HL-60 (cell line): ENCODE measurements around the gene ZGLP1.
A peak's percentile ranks its signal among the peaks of the same experiment; 100 is the strongest.
"Not testable (repeated sequence)": the region's sequence is repeated elsewhere in the genome, so short reads cannot be mapped to it uniquely, and the experiment has no call there.

Source experiments
- DNase-seq, 2 experiments: peaks; one replicate each; pipeline ENCODE4 v3.0.0-alpha.2; 2010 to 2020; ENCODE audit warnings: low read depth in 1 of 2, low spot score in 1 of 2
- H3K27ac ChIP-seq: fragments of 250-450 bp; sonication (Bioruptor Pico); replicated peaks from 2 replicates; pipeline ENCODE4 v1.5.1; 2020; ENCODE audit warnings: mild to moderate bottlenecking, moderate library complexity
- H3K27me3 ChIP-seq: fragments of 250-450 bp; sonication (Bioruptor Pico); 2 replicates; pipeline ENCODE4 v1.5.1; 2021; ENCODE audit warnings: mild to moderate bottlenecking, moderate library complexity; ENCODE audit not compliant: insufficient read depth, poor library complexity, severe bottlenecking
- H3K4me3 ChIP-seq: replicated peaks from 2 replicates; pipeline ENCODE4 v1.5.1; 2011; ENCODE audit warnings: mild to moderate bottlenecking, control low read depth, low read length; ENCODE audit not compliant: insufficient read depth
- GABPA ChIP-seq: IDR thresholded peaks from 2 replicates; pipeline ENCODE4 v1.6.1; 2012; ENCODE audit warnings: low read depth
- POLR2AphosphoS5 ChIP-seq: IDR thresholded peaks from 2 replicates; pipeline ENCODE4 v1.6.1; 2012; ENCODE audit warnings: low read depth
- SPI1 ChIP-seq: IDR thresholded peaks from 2 replicates; pipeline ENCODE4 v1.6.1; 2012; ENCODE audit warnings: low read depth, mild to moderate bottlenecking, borderline replicate concordance
- TF ChIP-seq, protein P1 (sequence below): IDR thresholded peaks from one replicate; pipeline ENCODE4 v1.5.1; 2011; ENCODE audit warnings: low read length, control low read depth, inconsistent platforms; ENCODE audit not compliant: insufficient read depth
- TF ChIP-seq, protein P2 (sequence below): IDR thresholded peaks from 2 replicates; pipeline ENCODE4 v1.6.1; 2012; ENCODE audit warnings: low read depth; ENCODE audit not compliant: insufficient replicate concordance

The ZGLP1 gene

DNA sequence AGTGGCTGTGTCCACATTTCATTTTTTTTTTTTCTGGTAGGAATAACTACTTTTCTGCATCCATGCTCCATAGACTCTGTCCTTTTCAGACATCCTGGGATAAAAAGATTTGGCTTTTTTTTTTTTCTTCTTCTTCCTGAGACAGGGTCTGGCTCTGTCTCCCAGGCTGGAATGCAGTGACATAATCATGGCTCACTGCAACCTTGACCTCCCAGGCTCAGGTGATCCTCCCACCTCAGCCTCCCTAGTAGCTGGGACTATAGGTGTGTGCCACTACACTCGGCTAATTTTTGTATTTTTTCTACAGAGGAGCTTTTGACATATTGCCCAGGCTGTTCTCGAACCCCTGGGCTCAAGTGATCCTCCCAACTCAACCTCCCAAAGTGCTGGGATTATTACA is 33.9 kb upstream of the ZGLP1 start:
- Histone ChIP-seq H3K27ac (no peak overlapping the region), H3K27me3 (no peaks in the 10 kb centered on the region), H3K4me3 (no peak overlapping the region)
- DNase-seq = no peak
- TF ChIP-seq SPI1 = no peak
- TF ChIP-seq, protein P1, sequence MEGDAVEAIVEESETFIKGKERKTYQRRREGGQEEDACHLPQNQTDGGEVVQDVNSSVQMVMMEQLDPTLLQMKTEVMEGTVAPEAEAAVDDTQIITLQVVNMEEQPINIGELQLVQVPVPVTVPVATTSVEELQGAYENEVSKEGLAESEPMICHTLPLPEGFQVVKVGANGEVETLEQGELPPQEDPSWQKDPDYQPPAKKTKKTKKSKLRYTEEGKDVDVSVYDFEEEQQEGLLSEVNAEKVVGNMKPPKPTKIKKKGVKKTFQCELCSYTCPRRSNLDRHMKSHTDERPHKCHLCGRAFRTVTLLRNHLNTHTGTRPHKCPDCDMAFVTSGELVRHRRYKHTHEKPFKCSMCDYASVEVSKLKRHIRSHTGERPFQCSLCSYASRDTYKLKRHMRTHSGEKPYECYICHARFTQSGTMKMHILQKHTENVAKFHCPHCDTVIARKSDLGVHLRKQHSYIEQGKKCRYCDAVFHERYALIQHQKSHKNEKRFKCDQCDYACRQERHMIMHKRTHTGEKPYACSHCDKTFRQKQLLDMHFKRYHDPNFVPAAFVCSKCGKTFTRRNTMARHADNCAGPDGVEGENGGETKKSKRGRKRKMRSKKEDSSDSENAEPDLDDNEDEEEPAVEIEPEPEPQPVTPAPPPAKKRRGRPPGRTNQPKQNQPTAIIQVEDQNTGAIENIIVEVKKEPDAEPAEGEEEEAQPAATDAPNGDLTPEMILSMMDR = no peak
- no peak for TF ChIP-seq GABPA
- TF ChIP-seq, protein P2, sequence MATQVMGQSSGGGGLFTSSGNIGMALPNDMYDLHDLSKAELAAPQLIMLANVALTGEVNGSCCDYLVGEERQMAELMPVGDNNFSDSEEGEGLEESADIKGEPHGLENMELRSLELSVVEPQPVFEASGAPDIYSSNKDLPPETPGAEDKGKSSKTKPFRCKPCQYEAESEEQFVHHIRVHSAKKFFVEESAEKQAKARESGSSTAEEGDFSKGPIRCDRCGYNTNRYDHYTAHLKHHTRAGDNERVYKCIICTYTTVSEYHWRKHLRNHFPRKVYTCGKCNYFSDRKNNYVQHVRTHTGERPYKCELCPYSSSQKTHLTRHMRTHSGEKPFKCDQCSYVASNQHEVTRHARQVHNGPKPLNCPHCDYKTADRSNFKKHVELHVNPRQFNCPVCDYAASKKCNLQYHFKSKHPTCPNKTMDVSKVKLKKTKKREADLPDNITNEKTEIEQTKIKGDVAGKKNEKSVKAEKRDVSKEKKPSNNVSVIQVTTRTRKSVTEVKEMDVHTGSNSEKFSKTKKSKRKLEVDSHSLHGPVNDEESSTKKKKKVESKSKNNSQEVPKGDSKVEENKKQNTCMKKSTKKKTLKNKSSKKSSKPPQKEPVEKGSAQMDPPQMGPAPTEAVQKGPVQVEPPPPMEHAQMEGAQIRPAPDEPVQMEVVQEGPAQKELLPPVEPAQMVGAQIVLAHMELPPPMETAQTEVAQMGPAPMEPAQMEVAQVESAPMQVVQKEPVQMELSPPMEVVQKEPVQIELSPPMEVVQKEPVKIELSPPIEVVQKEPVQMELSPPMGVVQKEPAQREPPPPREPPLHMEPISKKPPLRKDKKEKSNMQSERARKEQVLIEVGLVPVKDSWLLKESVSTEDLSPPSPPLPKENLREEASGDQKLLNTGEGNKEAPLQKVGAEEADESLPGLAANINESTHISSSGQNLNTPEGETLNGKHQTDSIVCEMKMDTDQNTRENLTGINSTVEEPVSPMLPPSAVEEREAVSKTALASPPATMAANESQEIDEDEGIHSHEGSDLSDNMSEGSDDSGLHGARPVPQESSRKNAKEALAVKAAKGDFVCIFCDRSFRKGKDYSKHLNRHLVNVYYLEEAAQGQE = no peak
- TF ChIP-seq POLR2AphosphoS5 = no peak

DNA sequence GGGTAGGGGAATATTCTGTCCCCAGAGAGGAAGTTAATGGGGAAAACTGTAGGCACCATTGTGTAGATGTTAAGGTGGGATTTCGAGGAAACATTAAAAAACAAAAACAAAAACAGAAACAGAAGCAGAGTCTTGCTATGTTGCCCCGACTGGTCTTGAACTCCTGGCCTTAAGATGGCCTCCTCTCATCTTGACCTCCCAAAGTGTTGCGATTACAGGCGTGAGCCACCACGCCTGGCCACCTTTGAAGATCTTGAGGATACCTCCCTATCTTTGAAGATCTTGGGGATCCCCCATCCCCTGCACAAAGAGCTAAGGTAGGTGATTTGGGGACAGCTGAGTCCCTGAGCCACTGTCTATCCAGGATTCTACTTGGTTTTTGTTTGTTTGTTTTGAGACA is 30.4 kb upstream of the ZGLP1 start:
- Histone ChIP-seq H3K27me3 (no peaks in the 10 kb centered on the region), H3K4me3 (no peak overlapping the region), H3K27ac (peak overlapping the region; percentile 76)

DNA sequence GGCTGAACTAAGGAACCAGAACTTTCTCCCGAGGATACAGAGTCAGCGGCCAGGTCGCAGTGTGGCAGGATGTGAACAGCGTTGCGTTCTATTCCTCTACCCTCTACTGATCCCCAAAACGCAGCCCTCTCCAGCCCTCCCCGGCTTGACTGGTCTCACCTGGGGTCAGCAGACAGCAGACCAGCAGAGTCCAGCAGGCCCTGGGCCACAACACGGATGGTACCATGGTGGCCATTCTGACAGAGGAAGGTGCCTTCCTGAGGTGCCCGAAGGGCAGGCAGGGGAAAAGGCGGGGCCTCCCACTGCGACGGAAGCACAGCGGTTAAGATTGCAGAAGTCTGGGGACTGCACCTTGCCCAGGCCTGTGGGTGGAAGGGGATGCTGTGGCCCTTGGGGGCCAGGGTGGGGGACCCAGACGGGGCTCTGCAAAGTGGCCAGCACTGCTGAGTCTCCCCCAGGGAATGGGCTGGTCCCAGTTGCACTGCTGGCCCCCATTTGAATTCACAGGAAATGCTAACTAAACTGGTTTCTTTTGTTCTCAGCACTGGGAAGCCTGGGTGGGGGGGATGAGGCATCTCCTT is 29.9 kb upstream of the ZGLP1 start, which contains the start of gene ICAM3:
TSS of gene ICAM3 (minus strand) at position 245 of the 581 bp plus-strand sequence. CDS start at position 235, 10 bp downstream.
- no peaks in the 10 kb centered on the region for H3K27me3 ChIP-seq
- H3K27ac ChIP-seq = peak within 1 kb of the TSS; percentile 76
- TF ChIP-seq, protein P1 = no peak
- TF ChIP-seq SPI1 = peak; percentile 72; the same call in 1 of the 2 replicates
- TF ChIP-seq POLR2AphosphoS5 = peak; percentile 65
- no peak for TF ChIP-seq GABPA
- peak; percentile 41 to 90 for DNase-seq
- peak within 1 kb of the TSS; percentile 72 for H3K4me3 ChIP-seq

More for the DNA sequence above, 30.4 kb upstream of the ZGLP1 start:
- no peak for DNase-seq
- no peak for TF ChIP-seq POLR2AphosphoS5
- TF ChIP-seq GABPA = no peak
- TF ChIP-seq SPI1 = no peak
- TF ChIP-seq, protein P2 = no peak
- TF ChIP-seq, protein P1 = no peak

DNA sequence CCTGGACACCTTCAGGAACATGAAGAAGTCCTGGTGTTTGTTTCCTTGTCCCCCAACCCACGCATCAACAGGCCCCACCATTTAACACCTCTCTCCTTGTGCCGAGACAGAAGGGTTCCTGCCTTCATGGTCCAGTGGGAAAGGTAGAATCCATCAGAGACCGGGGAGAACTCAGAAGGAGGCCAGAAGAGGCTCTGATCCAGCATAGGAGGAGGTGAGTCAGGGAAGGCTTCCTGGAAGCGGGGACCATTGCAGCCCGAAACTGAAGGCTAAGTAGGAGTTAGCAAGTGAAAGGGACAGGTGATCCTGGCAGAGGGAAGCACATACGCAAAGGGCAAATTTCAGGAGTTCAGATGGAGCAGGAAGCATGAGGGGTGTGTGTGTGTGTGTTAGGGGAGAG is 29.3 kb upstream of the ZGLP1 start:
- TF ChIP-seq, protein P2 = no peak
- TF ChIP-seq GABPA = no peak
- TF ChIP-seq POLR2AphosphoS5 = no peak
- TF ChIP-seq, protein P1 = no peak
- TF ChIP-seq SPI1 = no peak
- no peak for DNase-seq
- H3K27ac ChIP-seq = peak overlapping the region; percentile 76
- H3K4me3 ChIP-seq = peak overlapping the region; percentile 72
- H3K27me3 ChIP-seq = no peaks in the 10 kb centered on the region

DNA sequence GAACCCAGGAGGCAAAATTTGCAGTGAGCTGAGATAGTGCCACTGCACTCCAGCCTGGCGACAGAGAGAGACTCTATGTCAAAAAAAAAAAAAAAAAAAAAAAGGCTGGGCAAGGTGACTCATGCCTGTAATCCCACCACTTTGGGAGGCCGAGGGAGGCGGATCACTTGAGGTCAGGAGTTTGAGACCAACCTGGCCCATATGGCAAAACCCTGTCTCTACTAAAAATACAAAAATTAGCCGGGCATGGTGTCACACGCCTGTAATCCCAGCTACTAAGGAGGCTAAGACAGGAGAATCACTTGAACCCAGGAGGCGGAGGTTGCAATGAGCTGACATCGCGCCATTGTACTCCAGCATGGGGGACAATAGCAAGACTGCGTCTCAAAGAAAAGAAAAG is 27.1 kb upstream of the ZGLP1 start:
- DNase-seq, H3K4me3 ChIP-seq, H3K27ac ChIP-seq, H3K27me3 ChIP-seq: not testable (repeated sequence)
